Measurements from ENCODE around the gene TMEM101.
"Not testable (repeated sequence)": the region's sequence is repeated elsewhere in the genome, so short reads cannot be mapped to it uniquely, and the experiment has no call there.

The TMEM101 gene

DNA sequence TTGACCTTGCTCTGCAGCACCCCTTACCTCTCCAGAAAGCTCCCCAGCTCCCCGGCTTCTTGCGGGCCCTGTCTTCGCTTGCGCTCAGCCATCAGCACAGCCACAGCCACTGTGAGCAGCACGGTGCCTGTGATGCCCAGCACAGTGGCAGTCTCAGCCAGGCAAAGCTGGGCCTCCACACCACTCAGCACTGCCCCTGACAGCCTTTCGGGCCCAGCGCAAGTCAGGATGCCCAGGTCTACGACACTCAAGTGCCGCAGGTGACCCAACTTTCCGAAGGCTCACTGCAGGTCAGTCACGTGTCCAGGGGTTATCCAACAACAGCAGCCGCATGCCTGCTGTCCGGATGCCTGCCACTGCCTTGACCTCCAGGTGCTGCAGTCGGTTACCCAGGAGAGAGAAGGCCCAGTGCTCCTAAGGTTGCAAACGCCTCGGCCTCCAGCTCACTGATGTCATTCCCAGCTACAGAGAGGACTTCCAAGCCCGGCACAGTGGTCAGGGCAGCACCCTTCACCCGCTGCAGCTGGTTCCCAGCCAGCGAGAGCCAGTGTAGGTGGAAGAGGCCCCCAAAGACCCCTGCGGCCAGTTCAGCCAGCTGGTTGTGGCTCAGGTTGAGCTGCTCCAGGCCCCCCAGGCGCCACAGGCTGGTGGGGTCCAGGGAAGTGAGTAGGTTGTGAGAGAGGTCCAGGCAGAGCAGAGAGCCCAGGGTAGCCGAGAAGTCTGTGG, 8.9 kb upstream of the TMEM101 start:
- no peak for DNase-seq (ENCODE audit: low spot score)

DNA sequence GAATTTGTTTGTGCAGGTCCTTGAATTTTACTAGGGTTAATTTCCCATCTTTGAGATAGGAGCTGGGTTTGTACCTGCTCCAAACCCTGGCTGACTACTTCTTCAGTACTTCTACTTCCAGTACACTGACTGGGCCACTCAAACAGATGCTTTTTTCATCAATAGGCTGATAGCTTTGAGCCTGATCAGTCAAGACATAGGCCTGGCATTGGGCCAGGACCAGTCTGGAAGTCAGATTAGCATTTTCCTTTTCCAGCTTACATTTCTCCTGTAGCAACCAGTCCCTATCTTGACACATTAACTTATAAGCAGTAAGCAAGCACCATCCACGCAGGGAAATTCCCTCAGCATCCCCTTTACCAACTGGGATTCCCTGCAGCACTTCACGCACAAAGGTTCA, 7.5 kb upstream of the TMEM101 start:
- no peak for DNase-seq (ENCODE audit: low spot score)

GRCh38 chr17:44021227-44021626, 6.5 kb upstream of the TMEM101 start:
- DNase-seq (ENCODE audit: low spot score), result not testable (repeated sequence)

DNA sequence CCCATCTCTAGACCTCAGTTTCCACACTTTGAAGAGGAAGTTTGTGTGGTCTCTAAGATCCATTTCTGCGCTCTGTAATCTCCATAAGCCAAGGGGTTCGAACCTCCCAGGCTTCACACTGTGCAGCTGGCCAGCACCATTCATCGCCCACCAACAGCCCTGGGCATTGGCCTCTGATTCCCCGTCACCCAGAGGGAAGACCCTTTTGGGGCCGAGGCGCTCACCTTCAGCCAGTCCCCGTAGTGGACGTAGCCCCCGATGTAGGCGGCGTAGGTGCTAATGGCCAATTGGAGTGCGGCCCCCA, 678 bp downstream of the TMEM101 start:
- DNase-seq (ENCODE audit: low spot score), result no peak

- DNase-seq (ENCODE audit: low spot score), result no peak
These were observed 1.9 kb downstream of the TMEM101 start for GRCh38 chr17:44012874-44013273.

DNA sequence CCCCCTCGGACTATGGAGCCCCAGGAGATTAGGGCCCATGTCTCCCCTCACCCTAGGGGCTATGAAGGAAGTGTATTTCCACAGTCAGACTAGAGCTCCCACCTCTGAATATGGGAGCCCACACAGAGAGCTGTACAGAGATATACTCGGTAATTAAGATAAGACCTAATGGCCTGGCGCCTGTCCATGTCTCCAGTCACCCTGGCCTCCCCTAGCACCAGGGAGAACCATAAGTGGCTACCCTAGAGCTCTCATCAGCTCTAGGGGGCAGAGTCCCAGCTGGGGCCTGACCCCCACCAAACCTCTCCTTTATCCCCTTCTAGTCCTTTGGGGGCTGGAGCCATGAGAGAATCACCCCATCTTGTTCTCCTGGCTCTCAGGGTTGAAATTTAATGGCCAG, 2.4 kb downstream of the TMEM101 start:
- DNase-seq (ENCODE audit: low spot score), result no peak

DNA sequence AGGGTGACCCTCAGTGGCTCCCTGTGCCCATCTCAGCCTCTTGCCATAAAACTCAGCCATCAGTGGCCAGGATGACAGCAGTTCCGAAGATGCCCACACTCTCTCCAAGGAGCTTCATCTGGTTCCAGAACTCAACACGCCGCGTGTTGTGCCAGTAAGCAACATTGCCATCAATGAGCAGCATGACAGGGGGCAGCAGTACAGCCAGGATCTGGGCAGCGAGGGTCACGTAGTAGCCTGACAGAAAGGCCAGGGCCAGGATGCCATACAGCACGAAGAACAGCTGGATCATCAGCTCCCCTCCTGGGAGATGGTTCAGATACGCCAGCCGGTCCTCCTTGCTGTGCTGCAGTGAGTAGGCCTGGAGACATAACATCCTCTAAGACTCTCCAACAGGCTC, 2.9 kb downstream of the TMEM101 start:
- no peak for DNase-seq (ENCODE audit: low spot score)

GRCh38 chr17:44010966-44011647, 3.7 kb downstream of the TMEM101 start:
- DNase-seq (ENCODE audit: low spot score), result no peak

- DNase-seq (ENCODE audit: low spot score), result no peak
These were observed 6.4 kb downstream of the TMEM101 start for GRCh38 chr17:44008205-44008909.

GRCh38 chr17:44007346-44008204, 7.2 kb downstream of the TMEM101 start:
- DNase-seq (ENCODE audit: low spot score), result no peak

DNA sequence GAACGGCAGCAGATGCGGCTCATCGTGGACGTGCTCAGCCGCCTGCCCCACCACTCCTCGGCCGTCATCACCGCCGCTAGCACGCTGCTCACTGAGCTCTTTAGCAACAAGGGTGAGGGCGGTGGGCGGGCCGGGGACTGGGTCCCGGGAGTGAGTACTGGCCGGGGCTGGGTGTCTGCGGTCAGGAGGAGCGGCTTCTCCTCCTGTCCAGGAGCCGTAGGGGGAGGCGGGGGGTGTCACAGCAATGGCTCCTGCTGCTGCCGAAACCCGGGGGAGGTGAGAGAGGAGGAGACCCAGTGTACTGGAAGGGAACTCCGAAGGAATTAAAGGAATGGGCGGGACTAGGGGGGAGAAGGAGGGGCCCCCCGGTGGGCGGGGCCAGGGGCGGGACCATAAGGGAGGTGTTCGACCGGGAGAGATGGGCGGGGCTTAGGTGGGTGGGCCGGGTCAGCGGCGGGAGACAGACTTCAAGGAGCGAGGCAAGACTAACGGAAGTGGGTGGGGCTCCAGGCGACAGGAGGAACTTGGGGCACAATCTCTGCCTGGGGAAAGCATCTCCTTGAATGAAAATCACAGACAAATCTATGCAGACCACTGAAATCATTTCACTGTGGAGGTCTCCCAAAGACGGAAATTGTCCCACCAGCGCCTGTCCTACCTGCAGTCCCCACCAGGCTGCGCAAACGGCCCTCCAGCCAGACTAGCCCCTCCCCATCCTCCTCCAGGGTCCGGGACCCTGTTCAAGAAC, 8.0 kb downstream of the TMEM101 start:
- DNase-seq (ENCODE audit: low spot score), result peak; percentile 82

- DNase-seq (ENCODE audit: low spot score), result no peak
These were observed 8.5 kb downstream of the TMEM101 start for GRCh38 chr17:44006272-44006597.

DNA sequence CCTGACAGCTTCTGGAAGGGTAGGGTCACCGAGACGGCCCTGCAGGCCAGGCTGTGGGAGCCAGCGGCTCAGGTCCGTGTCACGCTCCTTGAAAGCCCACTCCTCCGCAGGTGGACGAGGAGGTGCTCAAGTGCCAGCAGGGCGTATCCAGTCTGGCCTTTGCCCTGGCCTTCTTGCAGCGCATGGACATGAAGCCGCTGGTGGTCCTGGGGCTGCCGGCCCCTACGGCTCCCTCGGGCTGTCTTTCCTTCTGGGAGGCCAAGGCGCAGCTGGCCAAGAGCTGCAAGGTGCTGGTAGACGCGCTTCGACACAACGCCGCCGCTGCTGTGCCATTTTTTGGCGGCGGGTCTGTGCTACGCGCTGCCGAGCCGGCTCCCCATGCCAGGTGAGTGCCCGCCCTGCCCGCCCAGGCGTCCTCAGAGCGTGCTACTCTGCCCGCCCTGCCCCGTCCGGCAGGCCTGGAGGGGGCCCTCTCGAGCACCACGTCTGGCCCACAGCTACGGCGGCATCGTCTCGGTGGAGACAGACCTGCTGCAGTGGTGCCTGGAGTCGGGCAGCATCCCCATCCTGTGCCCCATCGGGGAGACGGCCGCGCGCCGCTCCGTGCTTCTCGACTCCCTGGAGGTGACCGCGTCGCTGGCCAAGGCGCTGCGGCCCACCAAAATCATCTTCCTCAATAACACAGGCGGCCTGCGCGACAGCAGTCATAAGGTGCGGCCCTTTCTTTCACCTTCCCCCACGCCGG, 9.1 kb downstream of the TMEM101 start:
- no peak for DNase-seq (ENCODE audit: low spot score)

DNA sequence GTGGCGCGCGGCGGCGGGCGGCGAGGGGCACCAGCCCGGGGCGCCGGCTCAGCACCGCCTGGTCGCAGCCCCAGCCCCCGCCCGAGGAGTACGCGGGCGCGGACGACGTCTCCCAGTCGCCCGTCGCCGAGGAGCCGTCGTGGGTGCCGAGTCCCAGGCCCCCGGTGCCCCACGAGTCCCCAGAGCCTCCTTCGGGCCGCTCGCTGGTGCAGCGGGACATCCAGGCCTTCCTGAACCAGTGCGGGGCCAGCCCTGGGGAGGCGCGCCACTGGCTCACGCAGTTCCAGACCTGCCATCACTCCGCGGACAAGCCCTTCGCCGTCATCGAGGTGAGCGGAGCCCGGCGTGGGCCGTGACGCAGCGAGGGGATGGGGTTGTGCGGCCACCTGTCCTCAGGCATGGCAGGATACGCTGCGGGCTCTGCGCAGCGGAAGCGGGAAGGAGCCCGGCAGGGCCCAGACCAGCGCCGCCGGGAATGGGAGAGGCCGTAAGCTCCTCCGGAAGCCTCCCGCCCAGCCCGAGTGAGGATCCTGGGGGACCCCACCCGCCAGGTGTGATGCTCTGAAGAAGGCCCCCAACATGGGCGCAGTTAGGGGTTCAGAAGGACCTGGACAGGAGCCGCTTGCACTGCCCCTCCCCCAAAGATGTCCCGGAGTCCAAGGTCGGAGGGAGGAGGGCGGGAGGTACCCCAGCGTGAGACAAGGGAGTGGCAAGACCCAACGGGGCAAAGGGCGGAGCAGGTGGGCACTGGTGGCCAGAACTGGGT, 9.8 kb downstream of the TMEM101 start:
- no peak for DNase-seq (ENCODE audit: low spot score)

DNA sequence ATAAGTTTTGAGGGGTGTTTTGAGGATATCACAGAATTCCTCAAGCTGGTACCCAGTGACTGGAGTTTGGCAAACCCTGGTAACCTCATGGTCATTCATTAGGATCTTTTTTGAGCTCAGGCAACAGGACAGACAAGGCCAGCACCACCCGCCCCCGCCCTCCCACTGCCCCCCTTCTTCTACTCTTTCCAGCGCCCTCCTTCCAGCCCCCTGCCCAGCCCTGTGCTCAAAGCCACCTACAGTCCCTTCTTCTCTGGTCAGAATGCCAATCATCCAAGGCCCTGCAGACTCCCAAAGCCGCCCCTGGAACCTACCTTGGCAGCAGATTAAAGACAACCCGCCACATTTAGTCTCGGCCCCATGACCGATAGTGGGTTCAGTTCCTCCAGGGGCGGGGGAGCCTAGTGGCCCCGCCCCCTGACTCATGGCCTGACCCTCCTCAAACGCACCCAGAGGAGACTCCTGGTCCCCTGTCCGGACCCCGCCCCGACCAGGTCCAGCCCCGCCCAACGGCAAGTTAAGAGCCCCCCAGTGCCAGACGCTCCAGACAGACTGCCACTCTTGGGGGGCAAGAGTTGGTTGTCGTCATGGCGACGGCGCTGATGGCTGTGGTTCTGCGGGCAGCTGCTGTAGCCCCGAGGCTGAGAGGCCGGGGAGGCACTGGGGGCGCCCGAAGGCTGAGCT, 10.5 kb downstream of the TMEM101 start, which contains the start of gene NAGS:
NAGS (plus strand) TSS at position 546 of the 684 bp plus-strand sequence; CDS start at position 588, 42 bp downstream.
- no peak for DNase-seq (ENCODE audit: low spot score)

DNA sequence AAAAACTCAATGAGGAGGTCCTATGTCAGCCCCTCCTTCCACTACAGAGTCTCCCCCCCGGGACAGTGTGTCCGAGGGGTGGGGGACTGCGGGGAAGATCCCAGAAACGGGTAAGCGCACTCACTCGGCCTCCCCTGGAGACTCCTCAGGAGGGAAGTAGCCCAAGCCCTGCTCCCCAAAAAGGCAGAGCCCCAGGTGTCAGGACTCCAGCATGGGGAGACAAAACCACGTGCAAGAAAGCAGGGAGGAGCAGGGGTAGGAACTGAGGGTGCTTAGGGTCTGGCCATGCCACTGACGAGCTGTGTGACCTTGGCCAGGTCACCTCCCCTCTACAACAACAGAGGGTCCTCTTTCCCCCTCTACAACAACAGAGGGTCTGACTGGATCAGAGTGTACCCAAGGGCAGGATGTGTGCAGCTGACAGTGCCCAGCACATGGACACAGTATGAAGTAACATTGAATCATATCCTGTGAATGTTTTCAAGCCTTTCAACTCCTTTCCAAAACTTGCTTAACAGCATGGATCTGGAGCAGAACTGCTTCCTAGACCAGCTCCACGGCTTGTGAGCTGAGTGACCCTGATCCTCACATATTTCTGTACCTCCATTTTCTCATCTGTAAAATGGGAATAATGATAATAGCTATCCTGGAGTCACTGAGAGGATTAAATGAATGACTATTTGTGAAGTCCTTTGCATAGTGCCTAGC, 12.5 kb downstream of the TMEM101 start:
- no peak for DNase-seq (ENCODE audit: low spot score)

DNA sequence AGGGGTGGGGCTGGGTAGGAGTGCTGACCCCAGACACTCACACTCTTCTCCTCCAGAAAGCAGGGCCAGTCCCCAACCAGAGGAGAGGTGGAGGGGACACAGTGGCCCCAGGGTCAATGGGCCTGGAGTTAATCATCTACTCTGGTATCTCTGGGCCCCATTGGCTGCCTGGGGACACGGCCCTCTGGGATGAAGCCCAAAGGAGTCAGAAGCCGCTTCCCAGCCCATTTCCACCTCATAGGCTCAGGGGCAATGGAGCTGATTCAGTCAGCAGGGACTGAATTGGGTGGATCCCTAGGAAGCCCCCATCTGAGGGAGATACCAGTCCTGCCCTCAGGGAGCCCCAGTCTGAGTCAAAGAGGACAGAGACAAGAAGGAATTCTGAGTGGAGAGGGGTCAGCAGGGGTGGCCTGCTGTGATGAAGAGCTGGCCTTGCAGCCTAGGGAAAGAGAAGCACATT, 13.3 kb downstream of the TMEM101 start:
- DNase-seq (ENCODE audit: low spot score), result no peak

DNA sequence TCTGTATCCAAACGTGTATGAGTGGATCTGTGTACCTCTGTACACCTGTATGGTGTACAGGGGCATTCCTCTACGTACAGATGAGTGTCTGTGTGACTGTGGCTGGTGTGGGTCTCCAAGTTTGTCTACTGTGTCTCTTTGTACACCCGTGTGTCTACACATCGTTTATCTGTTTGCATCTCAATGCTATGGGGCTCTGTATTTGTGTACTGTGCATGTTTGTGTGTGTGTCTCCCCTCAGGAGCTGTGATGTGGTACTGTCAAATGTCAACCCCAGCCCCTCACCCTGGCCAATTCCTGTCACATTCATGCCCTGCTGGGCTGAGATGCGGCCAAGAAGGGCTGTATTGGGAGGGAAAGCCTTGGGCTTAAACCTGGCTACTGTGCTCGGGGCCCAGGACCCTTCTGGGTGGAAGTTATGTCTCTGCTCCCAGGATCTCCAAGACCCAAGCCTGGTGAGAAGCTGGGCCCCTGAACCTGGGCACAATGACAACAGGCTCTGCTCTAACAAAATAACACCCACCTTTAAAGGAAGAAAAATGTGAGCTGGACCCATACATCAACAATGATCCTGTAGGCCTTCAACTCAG, 13.8 kb downstream of the TMEM101 start:
- no peak for DNase-seq (ENCODE audit: low spot score)
